Putamen (tissue), 1 donor: ENCODE results near the gene IRX5.
A peak's percentile ranks its signal among the peaks of the same experiment; 100 is the strongest.

Source experiments
- DNase-seq: peaks from one replicate; pipeline ENCODE4 v3.0.0-alpha.2; 2016; ENCODE audit warnings: low spot score

Gene IRX5

GRCh38 chr16:54930005-54930868, at the start of gene IRX5:
Gene IRX5 (plus strand): TSS chr16:54930865. CDS start chr16:54931199, 334 bp downstream.
- DNase-seq: peak; percentile 77

GRCh38 chr16:54882556-54882955, 48.1 kb upstream of the IRX5 start:
- DNase-seq: no peak

- DNase-seq: no peak
Observed at GRCh38 chr16:54883358-54883757, 47.3 kb upstream of the IRX5 start.

- no peak for DNase-seq
Observed at GRCh38 chr16:54886078-54886477, 44.6 kb upstream of the IRX5 start.

GRCh38 chr16:54890381-54890780, 40.3 kb upstream of the IRX5 start:
- DNase-seq: no peak

- no peak for DNase-seq
Observed at GRCh38 chr16:54891346-54891745, 39.3 kb upstream of the IRX5 start.

GRCh38 chr16:54892981-54893380, 37.7 kb upstream of the IRX5 start:
- DNase-seq: no peak

- DNase-seq: no peak
Observed at GRCh38 chr16:54897930-54898329, 32.7 kb upstream of the IRX5 start.

- DNase-seq: no peak
Observed at GRCh38 chr16:54901606-54902005, 29.1 kb upstream of the IRX5 start.

GRCh38 chr16:54903047-54903446, 27.6 kb upstream of the IRX5 start:
- no peak for DNase-seq

GRCh38 chr16:54911079-54911478, 19.6 kb upstream of the IRX5 start:
- DNase-seq: no peak

GRCh38 chr16:54912720-54913119, 17.9 kb upstream of the IRX5 start:
- DNase-seq: no peak

GRCh38 chr16:54921206-54921824, 9.3 kb upstream of the IRX5 start:
- no peak for DNase-seq

- no peak for DNase-seq
Observed at GRCh38 chr16:54923055-54923473, 7.6 kb upstream of the IRX5 start.

- no peak for DNase-seq
Observed at GRCh38 chr16:54923988-54924387, 6.7 kb upstream of the IRX5 start.

- no peak for DNase-seq
Observed at GRCh38 chr16:54926166-54926838, 4.4 kb upstream of the IRX5 start.

- no peak for DNase-seq
Observed at GRCh38 chr16:54927125-54928015, 3.3 kb upstream of the IRX5 start.

GRCh38 chr16:54928016-54928356, 2.7 kb upstream of the IRX5 start:
- no peak for DNase-seq

- no peak for DNase-seq
Observed at GRCh38 chr16:54928411-54929089, 2.1 kb upstream of the IRX5 start.

GRCh38 chr16:54929090-54930004, 1.3 kb upstream of the IRX5 start:
- DNase-seq: peak; percentile 98

- no peak for DNase-seq
Observed at GRCh38 chr16:54930869-54931119, 129 bp downstream of the IRX5 start.
